Glutamatergic neuron (in vitro differentiated cells): Measurements from ENCODE around the gene GDPD5. TPM values are rescaled to one million over a fixed set of nuclear protein-coding genes. Genes with fewer than 3 reads are reported as not detected.

ENCODE experiments used
- DNase-seq: peaks from one replicate; pipeline ENCODE4 v3.0.0; 2022
- H3K27ac Mint-ChIP-seq: one replicate; pipeline ENCODE4 v1.8.0; 2020; ENCODE audit warnings: mild to moderate bottlenecking, mixed read lengths, inconsistent platforms; ENCODE audit not compliant: unreplicated experiment
- H3K27me3 Mint-ChIP-seq: one replicate; pipeline ENCODE4 v1.8.0; 2020; ENCODE audit warnings: mild to moderate bottlenecking, moderate library complexity, mixed read lengths, inconsistent platforms; ENCODE audit not compliant: unreplicated experiment
- H3K36me3 Mint-ChIP-seq: one replicate; pipeline ENCODE4 v1.8.0; 2020; ENCODE audit warnings: mild to moderate bottlenecking, mixed read lengths, inconsistent platforms; ENCODE audit not compliant: unreplicated experiment
- H3K4me1 Mint-ChIP-seq: one replicate; pipeline ENCODE4 v1.8.0; 2020; ENCODE audit warnings: mild to moderate bottlenecking, low read depth, mixed read lengths, inconsistent platforms; ENCODE audit not compliant: unreplicated experiment
- H3K4me3 Mint-ChIP-seq: one replicate; pipeline ENCODE4 v1.8.0; 2020; ENCODE audit warnings: mild to moderate bottlenecking, mixed read lengths, inconsistent platforms; ENCODE audit not compliant: unreplicated experiment
- H3K9me3 Mint-ChIP-seq: one replicate; pipeline ENCODE4 v1.8.0; 2020; ENCODE audit warnings: mild to moderate bottlenecking, moderate library complexity, mixed read lengths, inconsistent platforms; ENCODE audit not compliant: unreplicated experiment
- CTCF ChIP-seq: fragments of 200-600 bp; sonication (generic); IDR thresholded peaks from one replicate; pipeline ENCODE4 v1.5.0; 2021; ENCODE audit not compliant: partially characterized antibody, unreplicated experiment
- total RNA-seq: library from RNA; stranded (reverse); fragmentation: NEBNext Ultra II Directional; extraction: Animal tissue kit (Norgen Biotek cat#: 25700); gene quantifications from one replicate; pipeline ENCODE4 v1.2.1, GENCODE V29; 2021; ENCODE audit not compliant: unreplicated experiment

GDPD5 gene
- total RNA-seq, 1 donor from 2014 or later: 147 TPM

GRCh38 chr11:75570559-75571139 is 44.9 kb upstream of the GDPD5 start:
- H3K27me3 Mint-ChIP-seq: peaks cover 2% of the 10 kb centered on the region
- H3K27ac Mint-ChIP-seq: no peak overlapping the region
- H3K4me1 Mint-ChIP-seq: no peaks in the 10 kb centered on the region
- DNase-seq: no peak
- peaks cover 2% of the 10 kb centered on the region for H3K9me3 Mint-ChIP-seq
- H3K36me3 Mint-ChIP-seq: no peaks in the 10 kb centered on the region
- H3K4me3 Mint-ChIP-seq: no peak overlapping the region
- TF ChIP-seq CTCF: no peak

- no peak for DNase-seq
- Mint-ChIP-seq H3K4me1 (peaks cover 5% of the 10 kb centered on the region), H3K27ac (no peak overlapping the region), H3K36me3 (no peaks in the 10 kb centered on the region), H3K9me3 (peaks cover 2% of the 10 kb centered on the region), H3K27me3 (peaks cover 3% of the 10 kb centered on the region), H3K4me3 (no peak overlapping the region)
- TF ChIP-seq CTCF: no peak
Measured at GRCh38 chr11:75568616-75569219, 43.0 kb upstream of the GDPD5 start.

GRCh38 chr11:75567971-75568370 is 42.2 kb upstream of the GDPD5 start:
- no peaks in the 10 kb centered on the region for H3K36me3 Mint-ChIP-seq
- no peak for DNase-seq
- no peak for TF ChIP-seq CTCF
- H3K27ac Mint-ChIP-seq: no peak overlapping the region
- H3K4me3 Mint-ChIP-seq: no peak overlapping the region
- H3K4me1 Mint-ChIP-seq: peaks cover 10% of the 10 kb centered on the region
- peaks cover 2% of the 10 kb centered on the region for H3K9me3 Mint-ChIP-seq
- H3K27me3 Mint-ChIP-seq: peaks cover 9% of the 10 kb centered on the region

GRCh38 chr11:75566763-75567279 is 41.1 kb upstream of the GDPD5 start:
- no peak overlapping the region for H3K4me3 Mint-ChIP-seq
- H3K9me3 Mint-ChIP-seq: peaks cover 7% of the 10 kb centered on the region
- no peak for TF ChIP-seq CTCF
- H3K4me1 Mint-ChIP-seq: peaks cover 16% of the 10 kb centered on the region
- no peak for DNase-seq
- H3K27ac Mint-ChIP-seq: no peak overlapping the region
- peaks cover 10% of the 10 kb centered on the region for H3K27me3 Mint-ChIP-seq
- no peaks in the 10 kb centered on the region for H3K36me3 Mint-ChIP-seq
